Pericardium fibroblast (primary cell): ENCODE data around the gene SPANXN5. TPM values are rescaled to one million over a fixed set of nuclear protein-coding genes. Genes with fewer than 3 reads are reported as not detected.

Experiments
- total RNA-seq: library from RNA; depleted of rRNA; stranded (reverse); fragments of >200 nt; gene quantifications from 2 replicates; pipeline ENCODE4 v1.2.3, GENCODE V29; 2015

SPANXN5 gene, protein sequence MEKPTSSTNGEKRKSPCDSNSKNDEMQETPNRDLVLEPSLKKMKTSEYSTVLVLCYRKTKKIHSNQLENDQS
- total RNA-seq: not detected in 2 replicates

DNA sequence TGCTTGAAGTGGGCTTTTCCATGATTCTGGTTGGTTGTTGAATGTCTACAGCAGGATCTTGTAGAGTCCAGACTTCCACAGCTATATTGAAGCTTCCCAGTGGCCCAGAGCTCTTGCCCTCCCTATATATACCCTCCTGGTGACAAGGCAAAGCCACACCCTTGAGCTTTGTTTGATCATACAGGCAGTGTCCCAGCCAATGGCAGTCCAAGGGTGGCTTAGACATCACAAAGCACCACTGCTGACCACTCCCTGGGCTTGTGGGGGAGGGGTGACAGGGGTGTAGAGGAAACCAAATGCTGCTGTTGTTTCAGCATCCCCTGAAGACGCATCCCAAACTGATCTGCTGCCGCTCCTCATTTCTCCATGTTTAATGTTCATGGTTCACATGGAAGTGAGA, at the start of gene SPANXN5:
TSS of gene SPANXN5 (minus strand) at position 101 of the 400 bp plus-strand sequence. CDS start at position 22, 79 bp downstream.

DNA sequence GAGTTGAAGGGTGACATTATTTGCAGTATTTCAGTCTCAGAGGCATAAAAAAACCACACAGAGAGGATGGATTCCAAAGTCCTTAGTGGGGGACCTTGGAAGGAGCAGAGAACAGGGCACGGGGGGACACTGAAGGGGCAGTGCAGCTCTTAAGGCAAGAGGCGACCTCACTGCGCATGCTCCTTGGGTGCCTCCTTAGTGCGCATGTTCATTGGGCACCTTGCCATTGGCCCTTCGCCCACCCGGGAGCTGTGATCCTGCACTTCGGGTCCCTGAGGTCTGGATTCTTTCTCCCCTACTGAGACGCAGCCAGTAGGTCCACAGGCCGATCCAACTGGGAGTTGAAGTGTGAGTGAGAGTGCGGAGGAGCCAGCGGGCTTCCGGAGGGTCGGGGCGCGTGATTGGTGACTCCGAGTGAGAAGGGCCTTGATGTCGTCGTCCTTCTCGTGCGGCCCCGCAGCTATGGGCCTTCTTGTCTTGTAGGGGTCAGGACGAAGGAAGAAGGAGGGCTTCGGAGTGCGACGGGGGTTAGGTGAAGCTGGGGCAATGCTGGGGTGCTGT, 13.9 kb upstream of the SPANXN5 start, which contains the start of gene XAGE5:
TSS of gene XAGE5 (plus strand) at position 223 of the 561 bp plus-strand sequence. CDS start 1,280 bp downstream, outside the sequence.

DNA sequence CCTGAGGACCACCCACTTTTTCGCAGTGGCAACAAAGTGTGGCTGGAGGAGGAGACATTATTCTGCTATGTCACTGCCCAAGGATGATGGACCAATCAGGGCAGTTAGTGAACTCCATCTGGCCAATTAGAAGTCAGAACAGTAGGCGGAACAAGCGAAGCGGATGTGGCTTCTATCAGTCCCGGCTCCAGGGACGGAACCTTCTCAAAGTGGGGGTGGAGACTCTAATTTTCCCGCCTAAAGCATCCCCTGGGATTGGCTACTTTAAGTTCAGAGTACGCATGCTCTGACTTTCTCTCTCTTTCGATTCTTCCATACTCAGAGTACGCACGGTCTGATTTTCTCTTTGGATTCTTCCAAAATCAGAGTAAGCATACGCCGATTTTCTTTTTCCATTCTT, 46.3 kb downstream of the SPANXN5 start, which contains the start of gene SSX2B:
TSS of gene SSX2B (plus strand) at position 301 of the 400 bp plus-strand sequence. CDS start 1,429 bp downstream, outside the sequence.

Other genes with a start within 250 kb of the SPANXN5 start
- gene SSX7, start 142.5 kb downstream of the SPANXN5 start, total RNA-seq: not detected in 2 replicates
- not detected in 2 replicates for gene SSX2, start 90.2 kb downstream of the SPANXN5 start, total RNA-seq
- not detected in 2 replicates for gene SSX2B, start 46.2 kb downstream of the SPANXN5 start, total RNA-seq
- not detected in 2 replicates for gene XAGE5, start 13.9 kb upstream of the SPANXN5 start, total RNA-seq
- not detected in 2 replicates for gene XAGE3, start 70.7 kb upstream of the SPANXN5 start, total RNA-seq
- 11.8 and 15.6 TPM in 2 replicates for gene FAM156B, start 99.9 kb upstream of the SPANXN5 start, total RNA-seq
- gene FAM156A, start 161.1 kb upstream of the SPANXN5 start, total RNA-seq: 9.6 and 11.2 TPM in 2 replicates